ENCODE measurements around the gene PACSIN2.

DNA sequence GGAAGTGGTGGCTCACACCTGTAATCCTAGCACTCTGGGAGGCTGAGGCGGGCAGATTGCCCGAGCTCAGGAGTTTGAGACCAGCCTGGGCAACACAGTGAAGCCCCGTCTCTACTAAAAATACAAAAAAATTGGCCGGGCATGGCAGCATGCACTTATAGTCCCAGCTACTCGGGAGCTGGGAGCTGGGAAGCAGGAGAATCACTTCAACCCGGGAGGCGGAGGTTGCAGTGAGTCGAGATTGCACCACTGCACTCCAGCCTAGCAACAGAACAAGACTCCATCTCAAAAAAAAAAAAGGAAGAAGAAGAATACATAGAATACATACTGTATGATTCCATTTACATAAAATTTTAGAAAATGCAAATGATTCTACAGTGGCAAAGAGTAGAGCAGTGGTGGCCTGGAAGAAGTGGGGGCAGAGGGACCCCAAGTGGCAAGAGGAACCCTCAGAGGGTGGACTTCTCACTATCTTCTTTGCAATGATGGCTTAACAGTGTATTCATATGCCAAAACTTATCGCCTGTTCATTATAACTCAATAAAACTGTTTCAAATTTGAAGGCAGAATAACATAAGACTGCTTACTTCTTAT lies 22.0 kb downstream of the PACSIN2 start:
- TF ChIP-seq FOXP2 (optimal IDR thresholded peaks at IDR 0.05; ENCODE audit: borderline replicate concordance, extremely low read depth, extremely low read length, insufficient read depth) (no peak), POLR2AphosphoS5 (IDR thresholded peaks at IDR 0.05; ENCODE audit: low read depth, low read length) (no peak), TAF1 (IDR thresholded peaks at IDR 0.05; ENCODE audit: borderline replicate concordance, insufficient read depth, low read length) (no peak)
- TF ChIP-seq, protein P1, sequence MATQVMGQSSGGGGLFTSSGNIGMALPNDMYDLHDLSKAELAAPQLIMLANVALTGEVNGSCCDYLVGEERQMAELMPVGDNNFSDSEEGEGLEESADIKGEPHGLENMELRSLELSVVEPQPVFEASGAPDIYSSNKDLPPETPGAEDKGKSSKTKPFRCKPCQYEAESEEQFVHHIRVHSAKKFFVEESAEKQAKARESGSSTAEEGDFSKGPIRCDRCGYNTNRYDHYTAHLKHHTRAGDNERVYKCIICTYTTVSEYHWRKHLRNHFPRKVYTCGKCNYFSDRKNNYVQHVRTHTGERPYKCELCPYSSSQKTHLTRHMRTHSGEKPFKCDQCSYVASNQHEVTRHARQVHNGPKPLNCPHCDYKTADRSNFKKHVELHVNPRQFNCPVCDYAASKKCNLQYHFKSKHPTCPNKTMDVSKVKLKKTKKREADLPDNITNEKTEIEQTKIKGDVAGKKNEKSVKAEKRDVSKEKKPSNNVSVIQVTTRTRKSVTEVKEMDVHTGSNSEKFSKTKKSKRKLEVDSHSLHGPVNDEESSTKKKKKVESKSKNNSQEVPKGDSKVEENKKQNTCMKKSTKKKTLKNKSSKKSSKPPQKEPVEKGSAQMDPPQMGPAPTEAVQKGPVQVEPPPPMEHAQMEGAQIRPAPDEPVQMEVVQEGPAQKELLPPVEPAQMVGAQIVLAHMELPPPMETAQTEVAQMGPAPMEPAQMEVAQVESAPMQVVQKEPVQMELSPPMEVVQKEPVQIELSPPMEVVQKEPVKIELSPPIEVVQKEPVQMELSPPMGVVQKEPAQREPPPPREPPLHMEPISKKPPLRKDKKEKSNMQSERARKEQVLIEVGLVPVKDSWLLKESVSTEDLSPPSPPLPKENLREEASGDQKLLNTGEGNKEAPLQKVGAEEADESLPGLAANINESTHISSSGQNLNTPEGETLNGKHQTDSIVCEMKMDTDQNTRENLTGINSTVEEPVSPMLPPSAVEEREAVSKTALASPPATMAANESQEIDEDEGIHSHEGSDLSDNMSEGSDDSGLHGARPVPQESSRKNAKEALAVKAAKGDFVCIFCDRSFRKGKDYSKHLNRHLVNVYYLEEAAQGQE (IDR thresholded peaks at IDR 0.05; ENCODE audit: insufficient read depth in 1 of 2, low read depth in 2 of 2, low read length in 2 of 2): no peak

Data from PFSK-1 (cell line).